GM12865 (cell line): Measurements from ENCODE around the gene KLHL18.

ENCODE experiments used
- DNase-seq: peaks from one replicate; pipeline ENCODE4 v3.0.0; 2010; ENCODE audit warnings: low read depth
- H3K4me3 ChIP-seq: 2 replicates; pipeline ENCODE4 v1.5.1; 2011; ENCODE audit warnings: mild to moderate bottlenecking, low read depth, low read length, control low read depth
- CTCF ChIP-seq: IDR thresholded peaks from 2 replicates; pipeline ENCODE4 v1.5.1; 2011; ENCODE audit warnings: low read length, control low read depth, low read depth, inconsistent platforms; ENCODE audit not compliant: insufficient read depth; ENCODE audit errors: missing control alignments

The KLHL18 gene

GRCh38 chr3:47381317-47382157 lies 98.8 kb downstream of the KLHL18 start:
- TF ChIP-seq CTCF = no peak
- DNase-seq = peak; percentile 93
- H3K4me3 ChIP-seq = peak overlapping the region; percentile 71

GRCh38 chr3:47384425-47384824 lies 101.7 kb downstream of the KLHL18 start:
- DNase-seq = no peak
- H3K4me3 ChIP-seq = no peak overlapping the region
- TF ChIP-seq CTCF = no peak

GRCh38 chr3:47385007-47385406 lies 102.3 kb downstream of the KLHL18 start:
- DNase-seq = no peak
- H3K4me3 ChIP-seq = no peak overlapping the region
- no peak for TF ChIP-seq CTCF

GRCh38 chr3:47385796-47386195 lies 103.1 kb downstream of the KLHL18 start:
- no peak for DNase-seq
- no peak for TF ChIP-seq CTCF
- H3K4me3 ChIP-seq = no peak overlapping the region

GRCh38 chr3:47392933-47393332 lies 110.2 kb downstream of the KLHL18 start:
- no peak overlapping the region for H3K4me3 ChIP-seq
- no peak for TF ChIP-seq CTCF
- DNase-seq = no peak

GRCh38 chr3:47394140-47394870 lies 111.6 kb downstream of the KLHL18 start:
- H3K4me3 ChIP-seq = no peak overlapping the region
- DNase-seq = no peak
- TF ChIP-seq CTCF = no peak

GRCh38 chr3:47394881-47395280 lies 112.1 kb downstream of the KLHL18 start:
- no peak for DNase-seq
- TF ChIP-seq CTCF = no peak
- H3K4me3 ChIP-seq = no peak overlapping the region
